Measurements from ENCODE around the gene DUSP15. TPM values are rescaled to one million over a fixed set of nuclear protein-coding genes. Genes with fewer than 3 reads are reported as not detected.

The DUSP15 gene
- total and polyA plus RNA-seq, 9 of the 15 experiments (the other 6 are each of a cell fraction or from before 2014, with no cell fraction given), result 0.34 TPM; not detected in 8

- no peaks in the 10 kb centered on the region for H3K36me3 ChIP-seq (ENCODE audit: control insufficient read depth, insufficient read depth, low read length)
- H4K20me1 ChIP-seq (replicated peaks; ENCODE audit: control insufficient read depth, insufficient read depth, low read length), result 0 out of 2 replicates have a peak, but pooled peaks cover 6% of the 10 kb centered on the region
- ChIA-PET CTCF (ENCODE audit: low intra/inter-chr PET ratio) (no interaction called here), POLR2A (interaction anchor here (0.5 kb wide), 2 partner anchors 11 to 495 kb away, joined by 3 to 4 read pairs; no protein-coding TSS in a partner anchor)
- no peak overlapping the region for H3K4me2 ChIP-seq (ENCODE audit: insufficient read depth, low read length)
- H3K9me3 ChIP-seq (replicated peaks; ENCODE audit: control insufficient read depth, insufficient read depth, low read depth, low read length), result no peaks in the 10 kb centered on the region
- WGBS (ENCODE audit: insufficient coverage, low coverage, missing lambda C conversion rate), result 77% methylated on average over 14 of the region's 17 CpGs
- intact Hi-C loops (cut with micrococcal nuclease) (loop anchor here (5.0 kb wide), 1 partner anchor 105 kb away; no protein-coding TSS in a partner anchor), in situ Hi-C loops (cut with MboI) (loop anchor here (25.0 kb wide), 1 partner anchor 830 kb away; the partner anchor contains the start of gene C20orf203)
- DNase-seq (ENCODE audit: extremely low read depth in 1 of 4, low spot score in 3 of 4), result no peak
- peaks cover 0 to under 1% of the 10 kb centered on the region in 2 experiments; a peak in 1 of 5 replicates for H3K27me3 ChIP-seq (ENCODE audit: control insufficient read depth in 2 of 2, insufficient read depth in 2 of 2, low read length in 2 of 2)
- H3K79me2 ChIP-seq (ENCODE audit: control insufficient read depth, insufficient read depth, low read length), result no peaks in the 10 kb centered on the region
- H3K27ac ChIP-seq (ENCODE audit: extremely low read depth, low read depth, low read length), result no peak overlapping the region
- no peaks in the 10 kb centered on the region for H3K9me1 ChIP-seq (ENCODE audit: control insufficient read depth, insufficient read depth, low read length)
- TF ChIP-seq ELK1 (CRISPR knock-in tag; IDR thresholded peaks at IDR 0.05) (no peak), SNRNP70 (optimal IDR thresholded peaks at IDR 0.05; ENCODE audit: low read depth, low read length) (no peak)
- TF ChIP-seq, protein P1, sequence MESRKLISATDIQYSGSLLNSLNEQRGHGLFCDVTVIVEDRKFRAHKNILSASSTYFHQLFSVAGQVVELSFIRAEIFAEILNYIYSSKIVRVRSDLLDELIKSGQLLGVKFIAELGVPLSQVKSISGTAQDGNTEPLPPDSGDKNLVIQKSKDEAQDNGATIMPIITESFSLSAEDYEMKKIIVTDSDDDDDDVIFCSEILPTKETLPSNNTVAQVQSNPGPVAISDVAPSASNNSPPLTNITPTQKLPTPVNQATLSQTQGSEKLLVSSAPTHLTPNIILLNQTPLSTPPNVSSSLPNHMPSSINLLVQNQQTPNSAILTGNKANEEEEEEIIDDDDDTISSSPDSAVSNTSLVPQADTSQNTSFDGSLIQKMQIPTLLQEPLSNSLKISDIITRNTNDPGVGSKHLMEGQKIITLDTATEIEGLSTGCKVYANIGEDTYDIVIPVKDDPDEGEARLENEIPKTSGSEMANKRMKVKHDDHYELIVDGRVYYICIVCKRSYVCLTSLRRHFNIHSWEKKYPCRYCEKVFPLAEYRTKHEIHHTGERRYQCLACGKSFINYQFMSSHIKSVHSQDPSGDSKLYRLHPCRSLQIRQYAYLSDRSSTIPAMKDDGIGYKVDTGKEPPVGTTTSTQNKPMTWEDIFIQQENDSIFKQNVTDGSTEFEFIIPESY (CRISPR knock-in tag; IDR thresholded peaks at IDR 0.05), result 0 out of 2 replicates have a peak, but pooled peaks have one; percentile 26
- peaks cover 15 to 34% of the 10 kb centered on the region in 2 experiments for H3K4me1 ChIP-seq (replicated peaks in 1 of 2; ENCODE audit: control insufficient read depth in 2 of 2, insufficient read depth in 2 of 2, low read length in 2 of 2)
- no TSS peak for BruUV-seq (replicated peaks)
- FAIRE-seq, result no peak
- no peak overlapping the region for H3K4me3 ChIP-seq
- no peak for ATAC-seq
- H3K9ac ChIP-seq (ENCODE audit: insufficient read depth in 1 of 2, low read depth in 2 of 2, low read length in 2 of 2), result no peak overlapping the region
- no peak overlapping the region for H2AFZ ChIP-seq (ENCODE audit: low read depth, low read length)
Measured at GRCh38 chr20:31831771-31832306, 38.5 kb downstream of the DUSP15 start.
